Naive thymus-derived CD4-positive, alpha-beta T cell (primary cell): ENCODE measurements around the gene SUV39H1. TPM values are rescaled to one million over a fixed set of nuclear protein-coding genes. Genes with fewer than 3 reads are reported as not detected.

Experiments
- ATAC-seq: fragments of 150-1000 bp; cut with Tn5 transposase; 2 replicates; pipeline ENCODE4 v1.10.0; 2021; ENCODE audit warnings: mild to moderate bottlenecking, moderate library complexity
- CTCF ChIA-PET: fragments of 350-600 bp; sonication (Branson Sonifier 250); formaldehyde crosslinking; loops from one replicate; lab custom pipeline; 2021; ENCODE audit warnings: antibody characterized with exemption; lab: Charles Lee
- POLR2A ChIA-PET: fragments of 350-600 bp; sonication (Branson Sonifier 250); formaldehyde crosslinking; loops from one replicate; lab custom pipeline; 2021; ENCODE audit warnings: antibody characterized with exemption, inconsistent platforms; lab: Charles Lee
- DNase-seq, 9 donors: peaks; one replicate each; pipeline versions ENCODE4 v3.0.0 to v3.0.0-alpha.2; 2020 to 2022; ENCODE audit warnings: mixed read lengths in 1 of 9
- H3K27ac ChIP-seq: one replicate; pipeline ENCODE4 v1.7.0; 2013; ENCODE audit warnings: mild to moderate bottlenecking, low read depth, low read length, moderate library complexity
- H3K27me3 ChIP-seq, 2 donors: one replicate each; pipeline ENCODE4 v1.7.0; 2013; ENCODE audit warnings: low read length in 2 of 2, mild to moderate bottlenecking in 2 of 2, moderate library complexity in 2 of 2; ENCODE audit not compliant: control insufficient read depth in 2 of 2, insufficient read depth in 2 of 2
- H3K36me3 ChIP-seq, 3 experiments: 1 replicate in 2 of 3; 2 replicates in 1 of 3; pipeline ENCODE4 v1.7.0; 2013; ENCODE audit warnings: low read length in 3 of 3, mild to moderate bottlenecking in 3 of 3, moderate library complexity in 1 of 3; ENCODE audit not compliant: insufficient read depth in 3 of 3, control insufficient read depth in 2 of 3
- H3K4me1 ChIP-seq, 2 donors: one replicate each; pipeline ENCODE4 v1.7.0; 2013; ENCODE audit warnings: low read length in 2 of 2, mild to moderate bottlenecking in 2 of 2, moderate library complexity in 1 of 2; ENCODE audit not compliant: control insufficient read depth in 2 of 2, insufficient read depth in 2 of 2
- H3K4me3 ChIP-seq: 2 replicates; pipeline ENCODE4 v1.7.0; 2013; ENCODE audit warnings: mild to moderate bottlenecking, low read length
- H3K9me3 ChIP-seq, 3 experiments: 1 replicate in 2 of 3; 2 replicates in 1 of 3; pipeline ENCODE4 v1.7.0; 2013; ENCODE audit warnings: low read length in 3 of 3; ENCODE audit not compliant: control insufficient read depth in 2 of 3
- H3K27ac Mint-ChIP-seq, 9 donors: one replicate each; pipeline ENCODE4 v1.8.0; 2020 to 2022; ENCODE audit warnings: mixed read lengths in 9 of 9, mild to moderate bottlenecking in 8 of 9, moderate library complexity in 5 of 9, inconsistent platforms in 2 of 9
- H3K27me3 Mint-ChIP-seq, 5 donors: one replicate each; pipeline ENCODE4 v1.8.0; 2021 to 2022; ENCODE audit warnings: mixed read lengths in 5 of 5, mild to moderate bottlenecking in 1 of 5
- H3K36me3 Mint-ChIP-seq, 5 donors: one replicate each; pipeline ENCODE4 v1.8.0; 2020 to 2022; ENCODE audit warnings: mixed read lengths in 5 of 5, mild to moderate bottlenecking in 3 of 5, inconsistent platforms in 1 of 5
- H3K4me1 Mint-ChIP-seq, 7 donors: one replicate each; pipeline ENCODE4 v1.8.0; 2020 to 2022; ENCODE audit warnings: mixed read lengths in 7 of 7, mild to moderate bottlenecking in 3 of 7, inconsistent platforms in 1 of 7
- H3K4me3 Mint-ChIP-seq, 10 donors: one replicate each; pipeline ENCODE4 v1.8.0; 2020 to 2022; ENCODE audit warnings: mild to moderate bottlenecking in 10 of 10, mixed read lengths in 10 of 10, moderate library complexity in 6 of 10, inconsistent platforms in 2 of 10
- H3K9me3 Mint-ChIP-seq, 11 donors: one replicate each; pipeline ENCODE4 v1.8.0; 2020 to 2022; ENCODE audit warnings: mixed read lengths in 11 of 11, mild to moderate bottlenecking in 4 of 11, inconsistent platforms in 1 of 11, moderate library complexity in 1 of 11
- intact Hi-C, 2 donors: fragments of 100-400 bp; cut with micrococcal nuclease; formaldehyde crosslinking; loops; one replicate each; pipeline ENCODE4 v1.15.1; 2023
- polyA plus RNA-seq, 2 donors: library from polyadenylated mRNA; unstranded; fragments of 300-500 nt; fragmentation: Illumina TruSeq; gene quantifications; one replicate each; pipeline ENCODE4 v1.2.3, GENCODE V29; 2021
- total RNA-seq, 6 experiments: library from RNA in 5 of 6; stranded (reverse) in 5 of 6; gene quantifications; 1 replicate in 5 of 6; 2 replicates in 1 of 6; pipeline ENCODE4 v1.2.3 and lab custom pipeline; 2021 to 2026

SUV39H1 gene
- total and polyA plus RNA-seq, 7 experiments from 2014 or later: 4.6 to 23.3 (median 8.6) TPM

- peaks cover 0 to 10% (median 6%) of the 10 kb centered on the region in 5 donors for H3K36me3 Mint-ChIP-seq
- ChIA-PET POLR2A (no interaction called here), CTCF (no interaction called here)
- peaks cover 0 to 24% (median 14%) of the 10 kb centered on the region in 7 donors for H3K4me1 Mint-ChIP-seq
- ATAC-seq: no peak
- H3K27ac ChIP-seq: no peak overlapping the region
- no peaks in the 10 kb centered on the region for H3K27me3 ChIP-seq
- H3K4me3 Mint-ChIP-seq: peak overlapping the region in 2 of 10 donors; percentile 7 to 61
- no peaks in the 10 kb centered on the region for H3K9me3 Mint-ChIP-seq
- no peaks in the 10 kb centered on the region for H3K9me3 ChIP-seq
- H3K27me3 Mint-ChIP-seq: no peaks in the 10 kb centered on the region
- peak overlapping the region in 2 of 9 donors; percentile 1 to 56 for H3K27ac Mint-ChIP-seq
- H3K36me3 ChIP-seq: peaks cover 0 to 72% (median 0%) of the 10 kb centered on the region in 3 experiments
- intact Hi-C loops: no loop called here
- DNase-seq: no peak
- H3K4me3 ChIP-seq: no peak overlapping the region
- no peaks in the 10 kb centered on the region for H3K4me1 ChIP-seq
Measured at GRCh38 chrX:48702716-48703115, 6.2 kb downstream of the SUV39H1 start.

- intact Hi-C loops: no loop called here
- Mint-ChIP-seq H3K27ac (peak overlapping the region in 1 of 9 donors; percentile 9), H3K9me3 (no peaks in the 10 kb centered on the region), H3K4me3 (no peak overlapping the region), H3K27me3 (no peaks in the 10 kb centered on the region), H3K4me1 (peaks cover 0 to 21% (median 11%) of the 10 kb centered on the region in 7 donors), H3K36me3 (peaks cover 0 to 11% (median 7%) of the 10 kb centered on the region in 5 donors)
- H3K4me3 ChIP-seq: no peak overlapping the region
- ChIA-PET CTCF (no interaction called here), POLR2A (interaction anchor here (0.5 to 1.2 kb wide), 2 partner anchors 34 to 129 kb away, joined by 3 read pairs; partner anchors contain the start of gene RBM3)
- DNase-seq (no peak), ATAC-seq (no peak)
- H3K4me1 ChIP-seq: no peaks in the 10 kb centered on the region
- H3K36me3 ChIP-seq: peaks cover 0 to 77% (median 0%) of the 10 kb centered on the region in 3 experiments
- no peak overlapping the region for H3K27ac ChIP-seq
- no peaks in the 10 kb centered on the region for H3K9me3 ChIP-seq
- H3K27me3 ChIP-seq: no peaks in the 10 kb centered on the region
Measured at GRCh38 chrX:48703228-48703627, 6.7 kb downstream of the SUV39H1 start.

- Mint-ChIP-seq H3K36me3 (peaks cover 0 to 11% (median 8%) of the 10 kb centered on the region in 5 donors), H3K4me1 (peaks cover 0 to 21% (median 12%) of the 10 kb centered on the region in 7 donors), H3K27ac (peak overlapping the region in 3 of 9 donors; percentile 9 to 60 (median 43)), H3K9me3 (no peaks in the 10 kb centered on the region), H3K4me3 (no peak overlapping the region), H3K27me3 (no peaks in the 10 kb centered on the region)
- ATAC-seq: no peak
- Histone ChIP-seq H3K27me3 (no peaks in the 10 kb centered on the region), H3K4me1 (no peaks in the 10 kb centered on the region), H3K9me3 (no peaks in the 10 kb centered on the region), H3K36me3 (peaks cover 0 to 76% (median 0%) of the 10 kb centered on the region in 3 experiments), H3K4me3 (no peak overlapping the region), H3K27ac (no peak overlapping the region)
- CTCF ChIA-PET: no interaction called here
- DNase-seq: no peak
- POLR2A ChIA-PET: interaction anchor here (0.5 to 1.2 kb wide), 2 partner anchors 33 to 130 kb away, joined by 3 read pairs; partner anchors contain the start of gene RBM3
- intact Hi-C loops: no loop called here
Measured at GRCh38 chrX:48703642-48704481, 7.3 kb downstream of the SUV39H1 start.

GRCh38 chrX:48705871-48706270 is 9.3 kb downstream of the SUV39H1 start:
- intact Hi-C loops: no loop called here
- Histone ChIP-seq H3K9me3 (no peaks in the 10 kb centered on the region), H3K4me3 (no peak overlapping the region), H3K27ac (no peak overlapping the region), H3K36me3 (peaks cover 0 to 56% (median 0%) of the 10 kb centered on the region in 3 experiments), H3K4me1 (peaks cover 7% of the 10 kb centered on the region in 2 donors), H3K27me3 (no peaks in the 10 kb centered on the region)
- Mint-ChIP-seq H3K27ac (peak overlapping the region in 2 of 9 donors; percentile 13 to 45), H3K36me3 (peaks cover 0 to 14% (median 3%) of the 10 kb centered on the region in 5 donors), H3K27me3 (no peaks in the 10 kb centered on the region), H3K4me3 (no peak overlapping the region), H3K9me3 (no peaks in the 10 kb centered on the region), H3K4me1 (peaks cover 4 to 20% (median 13%) of the 10 kb centered on the region in 7 donors)
- ChIA-PET CTCF (no interaction called here), POLR2A (no interaction called here)
- ATAC-seq: no peak
- no peak for DNase-seq

GRCh38 chrX:48709522-48710112 is 13.1 kb downstream of the SUV39H1 start:
- Histone ChIP-seq H3K4me1 (peaks cover 41 to 42% of the 10 kb centered on the region in 2 donors), H3K36me3 (peaks cover 0 to 24% (median 0%) of the 10 kb centered on the region in 3 experiments), H3K27me3 (no peaks in the 10 kb centered on the region), H3K9me3 (no peaks in the 10 kb centered on the region), H3K4me3 (no peak overlapping the region), H3K27ac (no peak overlapping the region)
- intact Hi-C loops: loop anchor here in 1 of 2 donors (5.0 kb wide), 1 partner anchor 203 kb away; the partner anchor contains the start of gene SLC35A2
- ChIA-PET POLR2A (interaction anchor here (0.9 to 2.6 kb wide), 2 partner anchors 25 to 27 kb away, joined by 3 to 13 read pairs; no protein-coding TSS in a partner anchor), CTCF (no interaction called here)
- H3K27me3 Mint-ChIP-seq: peaks cover 0 to 2% (median 0%) of the 10 kb centered on the region in 5 donors
- H3K9me3 Mint-ChIP-seq: peaks cover 0 to under 1% (median 0%) of the 10 kb centered on the region in 11 donors
- H3K4me3 Mint-ChIP-seq: no peak overlapping the region
- ATAC-seq: no peak
- peaks cover 0 to 38% (median 0%) of the 10 kb centered on the region in 5 donors for H3K36me3 Mint-ChIP-seq
- no peak overlapping the region for H3K27ac Mint-ChIP-seq
- peaks cover 41 to 45% (median 44%) of the 10 kb centered on the region in 7 donors for H3K4me1 Mint-ChIP-seq
- no peak for DNase-seq

- intact Hi-C loops: loop anchor here in 1 of 2 donors (5.0 kb wide), 1 partner anchor 201 kb away; the partner anchor contains the start of gene SLC35A2
- H3K9me3 Mint-ChIP-seq: peaks cover 0 to 3% (median 0%) of the 10 kb centered on the region in 11 donors
- ChIA-PET CTCF (no interaction called here), POLR2A (interaction anchor here (0.6 to 2.6 kb wide), 5 partner anchors 15 to 1061 kb away, joined by 3 to 13 read pairs (median 5); partner anchors contain the start of genes HDAC6 and SUV39H1)
- Histone ChIP-seq H3K4me3 (no peak overlapping the region), H3K4me1 (peaks cover 49 to 59% of the 10 kb centered on the region in 2 donors), H3K36me3 (peaks cover 0 to 12% (median 0%) of the 10 kb centered on the region in 3 experiments), H3K27me3 (no peaks in the 10 kb centered on the region), H3K9me3 (no peaks in the 10 kb centered on the region), H3K27ac (peak overlapping the region; percentile 68)
- peak overlapping the region; percentile 53 to 97 (median 90) for H3K27ac Mint-ChIP-seq
- H3K36me3 Mint-ChIP-seq: peaks cover 0 to 51% (median 0%) of the 10 kb centered on the region in 5 donors
- peaks cover 54 to 62% (median 62%) of the 10 kb centered on the region in 7 donors for H3K4me1 Mint-ChIP-seq
- ATAC-seq: no peak
- H3K4me3 Mint-ChIP-seq: peak overlapping the region in 8 of 10 donors; percentile 13 to 96 (median 68)
- no peak for DNase-seq
- H3K27me3 Mint-ChIP-seq: peaks cover 0 to 2% (median 0%) of the 10 kb centered on the region in 5 donors
Measured at GRCh38 chrX:48711162-48711928, 14.8 kb downstream of the SUV39H1 start.
